ENCODE results near the gene FICD. TPM values are rescaled to one million over a fixed set of nuclear protein-coding genes. Genes with fewer than 3 reads are reported as not detected.

FICD gene
- total RNA-seq, 1 experiment from 2014 or later = 3.6 TPM

DNA sequence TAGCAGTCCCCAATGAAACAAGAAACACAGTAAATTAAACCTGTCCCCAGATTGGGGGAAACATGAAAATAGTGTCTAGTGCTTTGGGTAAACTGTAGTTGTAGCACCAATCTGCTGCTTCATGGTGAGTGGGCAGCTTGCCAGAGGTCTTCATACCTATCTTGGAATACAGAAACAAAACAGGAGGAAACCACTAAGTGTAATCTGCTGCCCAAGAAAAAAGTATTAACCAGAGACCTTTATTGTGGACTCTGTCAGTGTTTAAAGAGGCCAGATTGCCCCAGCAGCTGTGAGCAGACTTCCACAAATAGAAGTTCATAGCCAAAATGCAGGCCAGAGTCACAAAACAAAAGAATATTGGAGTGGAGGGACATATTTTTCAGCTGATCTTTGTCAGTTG is 49.6 kb downstream of the FICD start:
- H3K27me3 Mint-ChIP-seq (ENCODE audit: insufficient read depth, unreplicated experiment) = no peaks in the 10 kb centered on the region
- H3K4me3 Mint-ChIP-seq (ENCODE audit: unreplicated experiment) = no peak overlapping the region
- H3K27ac Mint-ChIP-seq (ENCODE audit: unreplicated experiment) = no peak overlapping the region
- Histone ChIP-seq H3K36me3 (ENCODE audit: control insufficient read depth, insufficient read depth, low read length) (peaks cover 5% of the 10 kb centered on the region), H3K4me1 (0 out of 2 replicates have a peak, but pooled peaks cover 3% of the 10 kb centered on the region), H3K9me3 (no peaks in the 10 kb centered on the region), H3K27me3 (replicated peaks; ENCODE audit: control insufficient read depth, insufficient read depth, low read length) (no peaks in the 10 kb centered on the region), H3K4me3 (ENCODE audit: low read depth, low read length) (no peak overlapping the region)
- no TSS peak for BruUV-seq (replicated peaks)
- ChIA-PET POLR2A (no interaction called here), CTCF (interaction anchor here (0.6 to 1.1 kb wide), 2 partner anchors 53 to 73 kb away, joined by 3 read pairs; no protein-coding TSS in a partner anchor)
- TF ChIP-seq CTCF (IDR thresholded peaks at IDR 0.05; ENCODE audit: insufficient read depth in 1 of 2, low read depth in 1 of 2, low read length in 1 of 2, severe bottlenecking in 1 of 2, unreplicated experiment in 1 of 2) = no peak
- H3K9me3 Mint-ChIP-seq (ENCODE audit: unreplicated experiment) = no peaks in the 10 kb centered on the region
- no peak for DNase-seq
- H3K36me3 Mint-ChIP-seq (ENCODE audit: insufficient read depth, unreplicated experiment) = peaks cover 27% of the 10 kb centered on the region
- intact Hi-C loops (cut with micrococcal nuclease; ENCODE audit: unreplicated experiment) = no loop called here
- H3K4me1 Mint-ChIP-seq (ENCODE audit: low read depth, unreplicated experiment) = no peaks in the 10 kb centered on the region

DNA sequence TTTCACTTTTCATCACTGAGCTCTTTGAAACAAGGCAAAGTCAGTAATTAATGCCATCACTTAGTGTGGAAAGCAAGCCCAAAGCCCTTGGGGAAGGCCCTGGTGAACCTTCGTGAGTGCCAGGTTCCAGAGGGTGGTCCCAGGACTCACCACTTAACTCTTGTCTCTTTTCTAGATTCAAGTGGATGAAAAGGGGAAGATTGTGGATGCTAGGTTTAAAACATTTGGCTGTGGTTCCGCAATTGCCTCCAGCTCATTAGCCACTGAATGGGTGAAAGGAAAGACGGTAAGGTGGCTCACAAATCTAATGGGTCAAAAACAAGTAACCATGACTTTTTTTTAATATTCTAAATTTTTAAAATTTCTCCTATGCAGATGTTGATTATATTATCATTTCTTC is 50.1 kb downstream of the FICD start:
- no peaks in the 10 kb centered on the region for H3K27me3 Mint-ChIP-seq (ENCODE audit: insufficient read depth, unreplicated experiment)
- no peaks in the 10 kb centered on the region for H3K9me3 ChIP-seq
- intact Hi-C loops (cut with micrococcal nuclease; ENCODE audit: unreplicated experiment) = no loop called here
- H3K36me3 ChIP-seq (ENCODE audit: control insufficient read depth, insufficient read depth, low read length) = peaks cover 5% of the 10 kb centered on the region
- POLR2A ChIA-PET = no interaction called here
- no peaks in the 10 kb centered on the region for H3K9me3 Mint-ChIP-seq (ENCODE audit: unreplicated experiment)
- no peak overlapping the region for H3K27ac Mint-ChIP-seq (ENCODE audit: unreplicated experiment)
- no peak overlapping the region for H3K4me3 Mint-ChIP-seq (ENCODE audit: unreplicated experiment)
- no peaks in the 10 kb centered on the region for H3K27me3 ChIP-seq (replicated peaks; ENCODE audit: control insufficient read depth, insufficient read depth, low read length)
- no peaks in the 10 kb centered on the region for H3K4me1 Mint-ChIP-seq (ENCODE audit: low read depth, unreplicated experiment)
- CTCF ChIA-PET = interaction anchor here (1.1 kb wide), 1 partner anchor 53 kb away, joined by 3 read pairs; no protein-coding TSS in a partner anchor
- no TSS peak for BruUV-seq (replicated peaks)
- TF ChIP-seq CTCF (IDR thresholded peaks at IDR 0.05; ENCODE audit: insufficient read depth in 1 of 2, low read depth in 1 of 2, low read length in 1 of 2, severe bottlenecking in 1 of 2, unreplicated experiment in 1 of 2) = no peak
- no peak for DNase-seq
- no peak overlapping the region for H3K4me3 ChIP-seq (ENCODE audit: low read depth, low read length)
- H3K4me1 ChIP-seq = 0 out of 2 replicates have a peak, but pooled peaks cover 3% of the 10 kb centered on the region
- H3K36me3 Mint-ChIP-seq (ENCODE audit: insufficient read depth, unreplicated experiment) = peaks cover 22% of the 10 kb centered on the region

DNA sequence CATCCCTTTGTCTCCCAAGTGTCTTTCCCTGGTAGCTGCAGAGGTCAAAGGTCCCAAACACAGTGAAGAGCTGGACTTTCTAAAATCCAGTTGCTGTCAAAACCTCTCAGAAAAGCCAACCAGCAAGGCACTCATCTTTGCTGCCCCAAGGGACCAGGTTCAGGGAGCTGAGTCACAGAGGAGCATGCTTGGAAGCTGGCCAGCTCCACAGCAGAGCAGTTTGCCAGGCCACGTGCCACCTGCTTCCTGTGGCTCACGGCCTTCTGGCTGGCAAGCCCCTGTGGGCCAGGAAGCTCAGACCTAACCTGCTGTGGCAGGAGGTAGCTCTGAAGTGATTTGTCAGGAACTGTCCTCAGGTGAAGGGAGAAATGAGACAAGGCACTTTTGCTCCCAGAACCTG is 50.9 kb downstream of the FICD start:
- H3K4me1 ChIP-seq = 0 out of 2 replicates have a peak, but pooled peaks cover 3% of the 10 kb centered on the region
- intact Hi-C loops (cut with micrococcal nuclease; ENCODE audit: unreplicated experiment) = no loop called here
- H3K36me3 ChIP-seq (ENCODE audit: control insufficient read depth, insufficient read depth, low read length) = peaks cover 5% of the 10 kb centered on the region
- Mint-ChIP-seq H3K27me3 (ENCODE audit: insufficient read depth, unreplicated experiment) (no peaks in the 10 kb centered on the region), H3K9me3 (ENCODE audit: unreplicated experiment) (no peaks in the 10 kb centered on the region), H3K4me1 (ENCODE audit: low read depth, unreplicated experiment) (no peaks in the 10 kb centered on the region), H3K4me3 (ENCODE audit: unreplicated experiment) (no peak overlapping the region), H3K36me3 (ENCODE audit: insufficient read depth, unreplicated experiment) (peaks cover 19% of the 10 kb centered on the region), H3K27ac (ENCODE audit: unreplicated experiment) (no peak overlapping the region)
- no peaks in the 10 kb centered on the region for H3K27me3 ChIP-seq (replicated peaks; ENCODE audit: control insufficient read depth, insufficient read depth, low read length)
- ChIA-PET POLR2A (no interaction called here), CTCF (interaction anchor here (0.5 kb wide), 1 partner anchor 1002 kb away, joined by 3 read pairs; no protein-coding TSS in a partner anchor)
- no peak for TF ChIP-seq CTCF (IDR thresholded peaks at IDR 0.05; ENCODE audit: insufficient read depth in 1 of 2, low read depth in 1 of 2, low read length in 1 of 2, severe bottlenecking in 1 of 2, unreplicated experiment in 1 of 2)
- DNase-seq = no peak
- no TSS peak for BruUV-seq (replicated peaks)
- no peak overlapping the region for H3K4me3 ChIP-seq (ENCODE audit: low read depth, low read length)
- no peaks in the 10 kb centered on the region for H3K9me3 ChIP-seq
